ENCODE results near the gene WNT11.

The WNT11 gene

DNA sequence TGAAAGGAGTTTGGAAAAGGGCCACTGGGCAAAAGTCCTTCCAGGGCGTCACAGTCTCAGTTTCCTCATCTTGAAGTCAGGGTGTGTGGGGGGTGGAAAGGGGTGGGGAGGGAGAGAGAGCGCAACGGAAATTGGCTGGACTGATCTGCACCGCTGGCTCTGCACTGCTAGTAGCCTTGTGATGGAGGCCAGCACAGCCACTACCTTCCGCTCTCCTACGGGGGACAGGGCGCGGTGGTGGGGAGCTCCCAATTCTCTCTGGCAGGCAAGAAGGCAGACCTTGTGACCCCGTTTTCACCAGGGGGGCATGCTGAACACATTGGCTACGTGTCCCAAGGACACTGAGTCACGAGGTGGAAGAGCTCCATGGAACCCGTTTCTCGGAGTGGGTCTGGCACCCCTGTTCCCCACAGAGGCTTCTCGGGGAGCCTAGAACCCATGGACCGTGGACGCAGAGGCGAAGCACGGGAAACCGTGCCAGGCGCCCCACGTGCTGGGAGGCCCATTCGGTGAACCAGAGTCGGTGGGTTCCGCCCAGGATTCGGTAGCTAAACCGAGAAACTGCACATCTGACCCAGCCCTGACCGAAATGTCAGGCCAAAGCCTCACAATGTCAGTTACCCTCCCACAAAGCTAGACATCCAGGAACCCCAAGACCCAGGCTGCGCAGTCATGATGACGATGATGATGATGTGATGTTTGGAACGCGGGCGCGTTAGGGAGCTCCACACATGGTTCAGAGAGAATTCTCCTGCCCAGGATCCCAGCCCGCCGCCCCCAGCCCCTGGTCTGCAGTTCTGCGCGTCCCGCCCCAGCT, 28.3 kb upstream of the WNT11 start:
- H3K4me3 ChIP-seq (ENCODE audit: low read length) = peak overlapping the region; percentile 80
- peak overlapping the region; percentile 63 for H3K27ac ChIP-seq (ENCODE audit: low read depth, low read length)
- peaks cover 9% of the 10 kb centered on the region for H3K27me3 ChIP-seq (ENCODE audit: control insufficient read depth, low read length)
- TF ChIP-seq, protein P1, sequence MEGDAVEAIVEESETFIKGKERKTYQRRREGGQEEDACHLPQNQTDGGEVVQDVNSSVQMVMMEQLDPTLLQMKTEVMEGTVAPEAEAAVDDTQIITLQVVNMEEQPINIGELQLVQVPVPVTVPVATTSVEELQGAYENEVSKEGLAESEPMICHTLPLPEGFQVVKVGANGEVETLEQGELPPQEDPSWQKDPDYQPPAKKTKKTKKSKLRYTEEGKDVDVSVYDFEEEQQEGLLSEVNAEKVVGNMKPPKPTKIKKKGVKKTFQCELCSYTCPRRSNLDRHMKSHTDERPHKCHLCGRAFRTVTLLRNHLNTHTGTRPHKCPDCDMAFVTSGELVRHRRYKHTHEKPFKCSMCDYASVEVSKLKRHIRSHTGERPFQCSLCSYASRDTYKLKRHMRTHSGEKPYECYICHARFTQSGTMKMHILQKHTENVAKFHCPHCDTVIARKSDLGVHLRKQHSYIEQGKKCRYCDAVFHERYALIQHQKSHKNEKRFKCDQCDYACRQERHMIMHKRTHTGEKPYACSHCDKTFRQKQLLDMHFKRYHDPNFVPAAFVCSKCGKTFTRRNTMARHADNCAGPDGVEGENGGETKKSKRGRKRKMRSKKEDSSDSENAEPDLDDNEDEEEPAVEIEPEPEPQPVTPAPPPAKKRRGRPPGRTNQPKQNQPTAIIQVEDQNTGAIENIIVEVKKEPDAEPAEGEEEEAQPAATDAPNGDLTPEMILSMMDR (IDR thresholded peaks at IDR 0.05; ENCODE audit: low read depth, low read length, poor library complexity, severe bottlenecking) = no peak
- TF ChIP-seq EZH2phosphoT487 (IDR thresholded peaks at IDR 0.05; ENCODE audit: borderline replicate concordance, low read length) = no peak
- no peaks in the 10 kb centered on the region for H3K9me2 ChIP-seq (replicated peaks; ENCODE audit: control insufficient read depth, low read length)
- H3K9me3 ChIP-seq (ENCODE audit: control insufficient read depth, insufficient read depth, low read length) = no peaks in the 10 kb centered on the region
- peak overlapping the region; percentile 95 for H3K4me2 ChIP-seq (ENCODE audit: low read length)
- peaks cover 2% of the 10 kb centered on the region; the same call in 1 of the 2 replicates for H3F3A ChIP-seq (ENCODE audit: control insufficient read depth, insufficient read depth)
- H4K20me1 ChIP-seq (ENCODE audit: control insufficient read depth, insufficient read depth, low read depth, low read length) = no peaks in the 10 kb centered on the region
- no peaks in the 10 kb centered on the region for H3K36me3 ChIP-seq (ENCODE audit: control insufficient read depth, low read length)
- peaks cover 37% of the 10 kb centered on the region for H3K4me1 ChIP-seq (ENCODE audit: control insufficient read depth, low read length)
- H3K79me2 ChIP-seq (ENCODE audit: control insufficient read depth, low read length) = no peaks in the 10 kb centered on the region

DNA sequence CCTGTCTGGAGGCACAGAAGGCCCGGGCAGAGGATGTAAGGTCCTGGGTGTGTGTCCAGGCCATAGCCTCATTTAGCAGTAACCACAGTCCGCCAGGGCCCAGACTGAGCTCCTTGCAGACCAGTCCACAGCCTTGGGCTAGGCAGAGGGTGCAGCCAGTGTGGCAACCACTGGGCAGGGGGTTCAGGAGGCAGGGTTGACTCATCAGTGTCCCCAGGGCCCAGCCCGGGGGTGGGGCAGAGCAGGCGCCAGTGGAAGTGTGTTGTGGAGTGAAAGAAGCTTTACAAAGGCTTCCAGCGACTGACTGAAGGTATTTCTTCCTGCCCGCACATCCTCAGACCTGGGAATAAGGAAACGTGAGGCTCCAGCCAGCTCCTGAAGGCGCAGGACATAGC, 27.7 kb upstream of the WNT11 start:
- no peaks in the 10 kb centered on the region for H3K9me3 ChIP-seq (ENCODE audit: control insufficient read depth, insufficient read depth, low read length)
- no peaks in the 10 kb centered on the region for H3K9me2 ChIP-seq (replicated peaks; ENCODE audit: control insufficient read depth, low read length)
- H3K27ac ChIP-seq (ENCODE audit: low read depth, low read length) = 0 out of 2 replicates have a peak overlapping the region, but pooled peaks have one; percentile 63
- no peaks in the 10 kb centered on the region for H3K79me2 ChIP-seq (ENCODE audit: control insufficient read depth, low read length)
- H3F3A ChIP-seq (ENCODE audit: control insufficient read depth, insufficient read depth) = peaks cover 2% of the 10 kb centered on the region; the same call in 1 of the 2 replicates
- no peaks in the 10 kb centered on the region for H3K36me3 ChIP-seq (ENCODE audit: control insufficient read depth, low read length)
- H3K4me1 ChIP-seq (ENCODE audit: control insufficient read depth, low read length) = peaks cover 37% of the 10 kb centered on the region
- peaks cover 9% of the 10 kb centered on the region for H3K27me3 ChIP-seq (ENCODE audit: control insufficient read depth, low read length)
- H3K4me2 ChIP-seq (ENCODE audit: low read length) = peak overlapping the region; percentile 95
- no peaks in the 10 kb centered on the region for H4K20me1 ChIP-seq (ENCODE audit: control insufficient read depth, insufficient read depth, low read depth, low read length)
- TF ChIP-seq EZH2phosphoT487 (IDR thresholded peaks at IDR 0.05; ENCODE audit: borderline replicate concordance, low read length) = no peak
- TF ChIP-seq, protein P1 (IDR thresholded peaks at IDR 0.05; ENCODE audit: low read depth, low read length, poor library complexity, severe bottlenecking) = no peak
- peak overlapping the region; percentile 80 for H3K4me3 ChIP-seq (ENCODE audit: low read length)

DNA sequence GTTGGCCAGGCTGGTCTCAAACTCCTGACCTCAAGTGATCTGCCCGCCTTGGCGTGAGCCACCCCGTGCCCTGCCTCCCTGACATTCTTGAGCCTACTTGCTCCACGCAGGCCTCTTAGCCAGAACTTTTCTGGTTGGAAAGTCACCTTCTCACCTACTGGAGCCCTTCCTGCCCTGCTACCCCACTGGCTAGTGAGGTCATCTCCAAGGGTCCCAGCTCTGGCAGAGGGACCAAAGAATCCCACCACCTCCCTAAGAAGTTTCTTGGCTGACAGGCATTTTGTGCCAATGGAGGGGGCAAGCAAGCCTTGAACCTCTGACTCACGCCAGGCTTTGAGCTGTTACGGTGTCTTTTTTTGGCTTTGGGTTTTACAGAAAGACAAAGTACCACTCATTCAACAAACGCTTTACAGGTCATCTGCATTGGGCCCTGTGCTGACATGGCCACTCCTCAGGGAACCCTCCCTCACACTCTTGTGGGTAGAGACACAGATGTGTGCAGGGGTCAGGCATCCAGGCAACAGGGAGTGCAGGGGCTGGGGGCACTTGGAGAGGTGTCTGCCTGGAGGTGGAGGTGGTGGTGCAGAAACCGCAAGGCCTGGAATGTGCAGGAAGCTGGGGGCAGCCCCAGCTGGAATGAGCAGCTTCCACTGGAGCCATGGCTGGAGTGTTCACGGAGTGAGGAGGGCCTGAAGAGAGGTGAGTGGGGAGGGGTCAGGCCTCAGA, 27.1 kb upstream of the WNT11 start:
- H3F3A ChIP-seq (ENCODE audit: control insufficient read depth, insufficient read depth) = peaks cover 2% of the 10 kb centered on the region; the same call in 1 of the 2 replicates
- no peak overlapping the region for H3K4me3 ChIP-seq (ENCODE audit: low read length)
- peak overlapping the region; percentile 95; the same call in 1 of the 2 replicates for H3K4me2 ChIP-seq (ENCODE audit: low read length)
- TF ChIP-seq, protein P1 (IDR thresholded peaks at IDR 0.05; ENCODE audit: low read depth, low read length, poor library complexity, severe bottlenecking) = no peak
- no peak for TF ChIP-seq EZH2phosphoT487 (IDR thresholded peaks at IDR 0.05; ENCODE audit: borderline replicate concordance, low read length)
- no peaks in the 10 kb centered on the region for H4K20me1 ChIP-seq (ENCODE audit: control insufficient read depth, insufficient read depth, low read depth, low read length)
- no peaks in the 10 kb centered on the region for H3K9me2 ChIP-seq (replicated peaks; ENCODE audit: control insufficient read depth, low read length)
- H3K9me3 ChIP-seq (ENCODE audit: control insufficient read depth, insufficient read depth, low read length) = no peaks in the 10 kb centered on the region
- peaks cover 37% of the 10 kb centered on the region for H3K4me1 ChIP-seq (ENCODE audit: control insufficient read depth, low read length)
- no peak overlapping the region for H3K27ac ChIP-seq (ENCODE audit: low read depth, low read length)
- peaks cover 9% of the 10 kb centered on the region for H3K27me3 ChIP-seq (ENCODE audit: control insufficient read depth, low read length)
- H3K36me3 ChIP-seq (ENCODE audit: control insufficient read depth, low read length) = no peaks in the 10 kb centered on the region
- H3K79me2 ChIP-seq (ENCODE audit: control insufficient read depth, low read length) = no peaks in the 10 kb centered on the region

All from DOHH2 (cell line).